H9 (cell line): Measurements from ENCODE around the gene DTNA. TPM values are rescaled to one million over a fixed set of nuclear protein-coding genes. Genes with fewer than 3 reads are reported as not detected.

Source experiments
- DNase-seq: peaks from one replicate; pipeline ENCODE4 v3.0.0-alpha.2; 2017
- H2AFZ ChIP-seq: one replicate; pipeline ENCODE4 v1.6.1; 2013; ENCODE audit warnings: mild to moderate bottlenecking, low read length, control low read depth, moderate library complexity
- H2AK5ac ChIP-seq: 2 replicates; pipeline ENCODE4 v1.6.1; 2013; ENCODE audit warnings: low read length, control low read depth, mixed read lengths; ENCODE audit not compliant: insufficient read length
- H2BK120ac ChIP-seq: one replicate; pipeline ENCODE4 v1.6.1; 2013; ENCODE audit warnings: low read depth, mild to moderate bottlenecking, low read length, control low read depth, inconsistent platforms; ENCODE audit not compliant: poor library complexity, severe bottlenecking
- H2BK12ac ChIP-seq: 2 replicates; pipeline ENCODE4 v1.6.1; 2013; ENCODE audit warnings: low read length, control low read depth, mixed read lengths, low read depth; ENCODE audit not compliant: insufficient read length
- H2BK15ac ChIP-seq: 2 replicates; pipeline ENCODE4 v1.6.1; 2013; ENCODE audit warnings: low read depth, low read length, control low read depth
- H2BK20ac ChIP-seq: one replicate; pipeline ENCODE4 v1.6.1; 2013; ENCODE audit warnings: low read depth, mild to moderate bottlenecking, low read length, control low read depth, inconsistent platforms; ENCODE audit not compliant: poor library complexity, severe bottlenecking
- H2BK5ac ChIP-seq: 2 replicates; pipeline ENCODE4 v1.6.1; 2013; ENCODE audit warnings: low read length, control low read depth, mixed read lengths; ENCODE audit not compliant: insufficient read length
- H3K14ac ChIP-seq: 2 replicates; pipeline ENCODE4 v1.6.1; 2013; ENCODE audit warnings: low read length, control low read depth; ENCODE audit not compliant: insufficient read depth
- H3K18ac ChIP-seq: 2 replicates; pipeline ENCODE4 v1.6.1; 2013; ENCODE audit warnings: low read depth, mild to moderate bottlenecking, mixed read lengths, low read length, control low read depth; ENCODE audit not compliant: insufficient read length
- H3K23ac ChIP-seq: 2 replicates; pipeline ENCODE4 v1.6.1; 2013; ENCODE audit warnings: low read length, control low read depth, mixed read lengths, low read depth; ENCODE audit not compliant: insufficient read length
- H3K23me2 ChIP-seq: 2 replicates; pipeline ENCODE4 v1.6.1; 2013; ENCODE audit warnings: low read depth, mild to moderate bottlenecking, mixed read lengths, low read length, control low read depth; ENCODE audit not compliant: insufficient read length, poor library complexity, severe bottlenecking
- H3K27ac ChIP-seq: 2 replicates; pipeline ENCODE4 v1.5.1; 2013; ENCODE audit warnings: low read length, control low read depth, mixed read lengths, low read depth; ENCODE audit not compliant: insufficient read length
- H3K27me3 ChIP-seq: 2 replicates; pipeline ENCODE4 v1.6.1; 2013; ENCODE audit warnings: low read length, control low read depth, inconsistent platforms; ENCODE audit not compliant: insufficient read depth
- H3K4ac ChIP-seq: 2 replicates; pipeline ENCODE4 v1.6.1; 2013; ENCODE audit warnings: low read depth, mild to moderate bottlenecking, control low read depth, inconsistent platforms, low read length, moderate library complexity
- H3K4me1 ChIP-seq: 2 replicates; pipeline ENCODE4 v1.6.1; 2013; ENCODE audit warnings: low read length, control low read depth, inconsistent platforms; ENCODE audit not compliant: insufficient read depth
- H3K4me2 ChIP-seq: 2 replicates; pipeline ENCODE4 v1.6.1; 2013; ENCODE audit warnings: low read length, control low read depth, mixed read lengths; ENCODE audit not compliant: insufficient read length, insufficient read depth
- H3K56ac ChIP-seq: 2 replicates; pipeline ENCODE4 v1.6.1; 2013; ENCODE audit warnings: low read depth, mild to moderate bottlenecking, mixed read lengths, low read length, control low read depth; ENCODE audit not compliant: insufficient read length
- H3K79me1 ChIP-seq: 2 replicates; pipeline ENCODE4 v1.6.1; 2013; ENCODE audit warnings: low read depth, mild to moderate bottlenecking, moderate library complexity, low read length, control low read depth, inconsistent platforms; ENCODE audit not compliant: insufficient read depth, poor library complexity, severe bottlenecking
- H3K79me2 ChIP-seq: 2 replicates; pipeline ENCODE4 v1.6.1; 2013; ENCODE audit warnings: low read length, control low read depth, inconsistent platforms; ENCODE audit not compliant: insufficient read depth
- H3K9ac ChIP-seq: 2 replicates; pipeline ENCODE4 v1.6.1; 2013; ENCODE audit warnings: low read length, control low read depth, mixed read lengths; ENCODE audit not compliant: insufficient read length; ENCODE audit errors: extremely low read depth
- H3K9me3 ChIP-seq: one replicate; pipeline ENCODE4 v1.6.1; 2013; ENCODE audit warnings: low read depth, low read length, inconsistent platforms; ENCODE audit not compliant: control insufficient read depth
- H3T11ph ChIP-seq: one replicate; pipeline ENCODE4 v1.6.1; 2013; ENCODE audit warnings: mild to moderate bottlenecking, low read length, control low read depth, inconsistent platforms
- H4K20me1 ChIP-seq: one replicate; pipeline ENCODE4 v1.6.1; 2013; ENCODE audit not compliant: control insufficient read depth, insufficient read length, insufficient read depth
- H4K5ac ChIP-seq: 2 replicates; pipeline ENCODE4 v1.6.1; 2013; ENCODE audit warnings: low read depth, mild to moderate bottlenecking, mixed read lengths, low read length, control low read depth; ENCODE audit not compliant: insufficient read length
- H4K8ac ChIP-seq: replicated peaks from 2 replicates; pipeline ENCODE4 v1.6.1; 2013; ENCODE audit warnings: low read length, control low read depth, mixed read lengths, low read depth; ENCODE audit not compliant: insufficient read length
- H4K91ac ChIP-seq: 2 replicates; pipeline ENCODE4 v1.6.1; 2013; ENCODE audit warnings: low read depth, mild to moderate bottlenecking, moderate library complexity, mixed read lengths, low read length, control low read depth; ENCODE audit not compliant: insufficient read length
- H3K27ac Mint-ChIP-seq, 3 experiments: 2 replicates in 2 of 3; 3 replicates in 1 of 3; pipeline ENCODE4 v1.8.0; 2020 to 2021; ENCODE audit warnings: mixed read lengths in 3 of 3, mild to moderate bottlenecking in 1 of 3, moderate library complexity in 1 of 3
- H3K27me3 Mint-ChIP-seq: 2 replicates; pipeline ENCODE4 v1.8.0; 2021; ENCODE audit warnings: low read depth, mild to moderate bottlenecking, moderate library complexity, mixed read lengths
- H3K36me3 Mint-ChIP-seq, 3 experiments: 2 replicates in 2 of 3; 3 replicates in 1 of 3; pipeline ENCODE4 v1.8.0; 2020 to 2021; ENCODE audit warnings: low read depth in 3 of 3, mixed read lengths in 3 of 3; ENCODE audit not compliant: insufficient read depth in 1 of 3
- H3K4me1 Mint-ChIP-seq, 2 experiments: 2 replicates each; pipeline ENCODE4 v1.8.0; 2020; ENCODE audit warnings: mixed read lengths in 2 of 2
- H3K4me3 Mint-ChIP-seq, 2 experiments: 2 replicates in 1 of 2; 3 replicates in 1 of 2; pipeline ENCODE4 v1.8.0; 2020 to 2021; ENCODE audit warnings: mild to moderate bottlenecking in 2 of 2, mixed read lengths in 2 of 2, moderate library complexity in 1 of 2
- H3K9me3 Mint-ChIP-seq, 2 experiments: 2 replicates in 1 of 2; 3 replicates in 1 of 2; pipeline ENCODE4 v1.8.0; 2020; ENCODE audit warnings: mild to moderate bottlenecking in 2 of 2, mixed read lengths in 2 of 2, moderate library complexity in 1 of 2
- WGBS: extraction: QIAGEN DNeasy Blood & Tissue Kit; methylation state at CpG from one replicate; pipeline ENCODE4 v1.1.7; 2013; ENCODE audit warnings: missing lambda C conversion rate, low lambda C conversion rate, mixed read lengths; ENCODE audit not compliant: insufficient read length; ENCODE audit errors: extremely low coverage; 5-methylcytosine and 5-hydroxymethylcytosine counted together
- total RNA-seq: library from RNA; stranded (reverse); gene quantifications from 2 replicates; pipeline ENCODE4 v1.2.1, GENCODE V29; 2021
- TF ChIP-seq, protein P1 (sequence below): fragments of 200-600 bp; sonication (generic); conservative IDR thresholded peaks from 3 replicates; pipeline ENCODE4 v1.8.0; 2021; ENCODE audit warnings: antibody characterized with exemption, mild to moderate bottlenecking

Gene DTNA
- total RNA-seq, 1 experiment from 2014 or later = 25.5 TPM

DNA sequence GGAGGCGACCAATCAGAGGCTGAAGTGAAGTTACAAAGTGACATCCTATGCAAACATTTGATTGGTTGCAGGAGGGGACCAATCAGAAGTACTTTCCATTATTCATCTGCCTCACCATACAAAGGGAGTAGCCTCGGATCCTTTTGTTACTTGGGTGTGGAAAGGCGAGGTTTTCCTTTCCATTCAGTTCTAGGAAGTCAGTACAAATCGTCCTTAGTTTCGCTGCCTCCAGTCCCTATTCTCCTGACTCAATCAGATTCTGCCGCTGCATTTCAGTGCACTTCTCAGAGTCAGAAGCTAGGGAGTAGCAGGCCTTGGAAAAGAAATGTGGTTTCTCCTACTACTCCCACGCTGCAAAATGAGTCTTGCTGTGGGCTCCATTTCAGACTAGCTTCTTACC lies 149.4 kb downstream of the DTNA start:
- H3K9me3 ChIP-seq = no peaks in the 10 kb centered on the region
- no peak overlapping the region for H3K18ac ChIP-seq
- no peak overlapping the region for H3K23ac ChIP-seq
- no peak overlapping the region for H4K5ac ChIP-seq
- TF ChIP-seq, protein P1, sequence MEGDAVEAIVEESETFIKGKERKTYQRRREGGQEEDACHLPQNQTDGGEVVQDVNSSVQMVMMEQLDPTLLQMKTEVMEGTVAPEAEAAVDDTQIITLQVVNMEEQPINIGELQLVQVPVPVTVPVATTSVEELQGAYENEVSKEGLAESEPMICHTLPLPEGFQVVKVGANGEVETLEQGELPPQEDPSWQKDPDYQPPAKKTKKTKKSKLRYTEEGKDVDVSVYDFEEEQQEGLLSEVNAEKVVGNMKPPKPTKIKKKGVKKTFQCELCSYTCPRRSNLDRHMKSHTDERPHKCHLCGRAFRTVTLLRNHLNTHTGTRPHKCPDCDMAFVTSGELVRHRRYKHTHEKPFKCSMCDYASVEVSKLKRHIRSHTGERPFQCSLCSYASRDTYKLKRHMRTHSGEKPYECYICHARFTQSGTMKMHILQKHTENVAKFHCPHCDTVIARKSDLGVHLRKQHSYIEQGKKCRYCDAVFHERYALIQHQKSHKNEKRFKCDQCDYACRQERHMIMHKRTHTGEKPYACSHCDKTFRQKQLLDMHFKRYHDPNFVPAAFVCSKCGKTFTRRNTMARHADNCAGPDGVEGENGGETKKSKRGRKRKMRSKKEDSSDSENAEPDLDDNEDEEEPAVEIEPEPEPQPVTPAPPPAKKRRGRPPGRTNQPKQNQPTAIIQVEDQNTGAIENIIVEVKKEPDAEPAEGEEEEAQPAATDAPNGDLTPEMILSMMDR = no peak
- no peaks in the 10 kb centered on the region for H3K23me2 ChIP-seq
- H2AK5ac ChIP-seq = no peak overlapping the region
- no peak overlapping the region for H2BK12ac ChIP-seq
- H3K79me1 ChIP-seq = no peaks in the 10 kb centered on the region
- H3T11ph ChIP-seq = no peak overlapping the region
- no CpG with 5 or more reads among the region's 7 CpGs for WGBS
- no peaks in the 10 kb centered on the region for H3K27me3 ChIP-seq
- no peak overlapping the region for H2BK120ac ChIP-seq
- no peak overlapping the region for H3K14ac ChIP-seq
- Mint-ChIP-seq H3K36me3 (peaks cover 0 to 20% (median 9%) of the 10 kb centered on the region in 3 experiments; a peak in 4 of 7 replicates), H3K27ac (no peak overlapping the region), H3K4me3 (no peak overlapping the region), H3K4me1 (peaks cover 0 to 3% of the 10 kb centered on the region in 2 experiments; a peak in 2 of 4 replicates), H3K27me3 (no peaks in the 10 kb centered on the region), H3K9me3 (no peaks in the 10 kb centered on the region)
- no peak overlapping the region for H2BK20ac ChIP-seq
- no peak overlapping the region for H4K91ac ChIP-seq
- no peak overlapping the region for H2BK15ac ChIP-seq
- H3K56ac ChIP-seq = no peak overlapping the region
- no peak overlapping the region for H2AFZ ChIP-seq
- no peak overlapping the region for H3K4me2 ChIP-seq
- no peaks in the 10 kb centered on the region for H3K79me2 ChIP-seq
- no peak for DNase-seq
- H4K20me1 ChIP-seq = no peaks in the 10 kb centered on the region
- H3K27ac ChIP-seq = no peak overlapping the region
- H3K4ac ChIP-seq = no peak overlapping the region
- no peak overlapping the region for H4K8ac ChIP-seq
- H3K9ac ChIP-seq = no peak overlapping the region
- H2BK5ac ChIP-seq = no peak overlapping the region
- H3K4me1 ChIP-seq = no peaks in the 10 kb centered on the region
